H9 (cell line): ENCODE data around the gene ARHGAP40. TPM values are rescaled to one million over a fixed set of nuclear protein-coding genes. Genes with fewer than 3 reads are reported as not detected.
A peak's percentile ranks its signal among the peaks of the same experiment; 100 is the strongest.

ENCODE experiments used
- DNase-seq: peaks from one replicate; pipeline ENCODE4 v3.0.0-alpha.2; 2017
- H2AFZ ChIP-seq: one replicate; pipeline ENCODE4 v1.6.1; 2013; ENCODE audit warnings: mild to moderate bottlenecking, low read length, control low read depth, moderate library complexity
- H2AK5ac ChIP-seq: 2 replicates; pipeline ENCODE4 v1.6.1; 2013; ENCODE audit warnings: low read length, control low read depth, mixed read lengths; ENCODE audit not compliant: insufficient read length
- H2BK120ac ChIP-seq: one replicate; pipeline ENCODE4 v1.6.1; 2013; ENCODE audit warnings: low read depth, mild to moderate bottlenecking, low read length, control low read depth, inconsistent platforms; ENCODE audit not compliant: poor library complexity, severe bottlenecking
- H2BK12ac ChIP-seq: 2 replicates; pipeline ENCODE4 v1.6.1; 2013; ENCODE audit warnings: low read length, control low read depth, mixed read lengths, low read depth; ENCODE audit not compliant: insufficient read length
- H2BK15ac ChIP-seq: 2 replicates; pipeline ENCODE4 v1.6.1; 2013; ENCODE audit warnings: low read depth, low read length, control low read depth
- H2BK20ac ChIP-seq: one replicate; pipeline ENCODE4 v1.6.1; 2013; ENCODE audit warnings: low read depth, mild to moderate bottlenecking, low read length, control low read depth, inconsistent platforms; ENCODE audit not compliant: poor library complexity, severe bottlenecking
- H2BK5ac ChIP-seq: 2 replicates; pipeline ENCODE4 v1.6.1; 2013; ENCODE audit warnings: low read length, control low read depth, mixed read lengths; ENCODE audit not compliant: insufficient read length
- H3K14ac ChIP-seq: 2 replicates; pipeline ENCODE4 v1.6.1; 2013; ENCODE audit warnings: low read length, control low read depth; ENCODE audit not compliant: insufficient read depth
- H3K18ac ChIP-seq: 2 replicates; pipeline ENCODE4 v1.6.1; 2013; ENCODE audit warnings: low read depth, mild to moderate bottlenecking, mixed read lengths, low read length, control low read depth; ENCODE audit not compliant: insufficient read length
- H3K23ac ChIP-seq: 2 replicates; pipeline ENCODE4 v1.6.1; 2013; ENCODE audit warnings: low read length, control low read depth, mixed read lengths, low read depth; ENCODE audit not compliant: insufficient read length
- H3K23me2 ChIP-seq: 2 replicates; pipeline ENCODE4 v1.6.1; 2013; ENCODE audit warnings: low read depth, mild to moderate bottlenecking, mixed read lengths, low read length, control low read depth; ENCODE audit not compliant: insufficient read length, poor library complexity, severe bottlenecking
- H3K27ac ChIP-seq: 2 replicates; pipeline ENCODE4 v1.5.1; 2013; ENCODE audit warnings: low read length, control low read depth, mixed read lengths, low read depth; ENCODE audit not compliant: insufficient read length
- H3K27me3 ChIP-seq: 2 replicates; pipeline ENCODE4 v1.6.1; 2013; ENCODE audit warnings: low read length, control low read depth, inconsistent platforms; ENCODE audit not compliant: insufficient read depth
- H3K4ac ChIP-seq: 2 replicates; pipeline ENCODE4 v1.6.1; 2013; ENCODE audit warnings: low read depth, mild to moderate bottlenecking, control low read depth, inconsistent platforms, low read length, moderate library complexity
- H3K4me1 ChIP-seq: 2 replicates; pipeline ENCODE4 v1.6.1; 2013; ENCODE audit warnings: low read length, control low read depth, inconsistent platforms; ENCODE audit not compliant: insufficient read depth
- H3K4me2 ChIP-seq: 2 replicates; pipeline ENCODE4 v1.6.1; 2013; ENCODE audit warnings: low read length, control low read depth, mixed read lengths; ENCODE audit not compliant: insufficient read length, insufficient read depth
- H3K56ac ChIP-seq: 2 replicates; pipeline ENCODE4 v1.6.1; 2013; ENCODE audit warnings: low read depth, mild to moderate bottlenecking, mixed read lengths, low read length, control low read depth; ENCODE audit not compliant: insufficient read length
- H3K79me1 ChIP-seq: 2 replicates; pipeline ENCODE4 v1.6.1; 2013; ENCODE audit warnings: low read depth, mild to moderate bottlenecking, moderate library complexity, low read length, control low read depth, inconsistent platforms; ENCODE audit not compliant: insufficient read depth, poor library complexity, severe bottlenecking
- H3K79me2 ChIP-seq: 2 replicates; pipeline ENCODE4 v1.6.1; 2013; ENCODE audit warnings: low read length, control low read depth, inconsistent platforms; ENCODE audit not compliant: insufficient read depth
- H3K9ac ChIP-seq: 2 replicates; pipeline ENCODE4 v1.6.1; 2013; ENCODE audit warnings: low read length, control low read depth, mixed read lengths; ENCODE audit not compliant: insufficient read length; ENCODE audit errors: extremely low read depth
- H3K9me3 ChIP-seq: one replicate; pipeline ENCODE4 v1.6.1; 2013; ENCODE audit warnings: low read depth, low read length, inconsistent platforms; ENCODE audit not compliant: control insufficient read depth
- H3T11ph ChIP-seq: one replicate; pipeline ENCODE4 v1.6.1; 2013; ENCODE audit warnings: mild to moderate bottlenecking, low read length, control low read depth, inconsistent platforms
- H4K20me1 ChIP-seq: one replicate; pipeline ENCODE4 v1.6.1; 2013; ENCODE audit not compliant: control insufficient read depth, insufficient read length, insufficient read depth
- H4K5ac ChIP-seq: 2 replicates; pipeline ENCODE4 v1.6.1; 2013; ENCODE audit warnings: low read depth, mild to moderate bottlenecking, mixed read lengths, low read length, control low read depth; ENCODE audit not compliant: insufficient read length
- H4K8ac ChIP-seq: replicated peaks from 2 replicates; pipeline ENCODE4 v1.6.1; 2013; ENCODE audit warnings: low read length, control low read depth, mixed read lengths, low read depth; ENCODE audit not compliant: insufficient read length
- H4K91ac ChIP-seq: 2 replicates; pipeline ENCODE4 v1.6.1; 2013; ENCODE audit warnings: low read depth, mild to moderate bottlenecking, moderate library complexity, mixed read lengths, low read length, control low read depth; ENCODE audit not compliant: insufficient read length
- H3K27ac Mint-ChIP-seq, 3 experiments: 2 replicates in 2 of 3; 3 replicates in 1 of 3; pipeline ENCODE4 v1.8.0; 2020 to 2021; ENCODE audit warnings: mixed read lengths in 3 of 3, mild to moderate bottlenecking in 1 of 3, moderate library complexity in 1 of 3
- H3K27me3 Mint-ChIP-seq: 2 replicates; pipeline ENCODE4 v1.8.0; 2021; ENCODE audit warnings: low read depth, mild to moderate bottlenecking, moderate library complexity, mixed read lengths
- H3K36me3 Mint-ChIP-seq, 3 experiments: 2 replicates in 2 of 3; 3 replicates in 1 of 3; pipeline ENCODE4 v1.8.0; 2020 to 2021; ENCODE audit warnings: low read depth in 3 of 3, mixed read lengths in 3 of 3; ENCODE audit not compliant: insufficient read depth in 1 of 3
- H3K4me1 Mint-ChIP-seq, 2 experiments: 2 replicates each; pipeline ENCODE4 v1.8.0; 2020; ENCODE audit warnings: mixed read lengths in 2 of 2
- H3K4me3 Mint-ChIP-seq, 2 experiments: 2 replicates in 1 of 2; 3 replicates in 1 of 2; pipeline ENCODE4 v1.8.0; 2020 to 2021; ENCODE audit warnings: mild to moderate bottlenecking in 2 of 2, mixed read lengths in 2 of 2, moderate library complexity in 1 of 2
- H3K9me3 Mint-ChIP-seq, 2 experiments: 2 replicates in 1 of 2; 3 replicates in 1 of 2; pipeline ENCODE4 v1.8.0; 2020; ENCODE audit warnings: mild to moderate bottlenecking in 2 of 2, mixed read lengths in 2 of 2, moderate library complexity in 1 of 2
- WGBS: extraction: QIAGEN DNeasy Blood & Tissue Kit; methylation state at CpG from one replicate; pipeline ENCODE4 v1.1.7; 2013; ENCODE audit warnings: missing lambda C conversion rate, low lambda C conversion rate, mixed read lengths; ENCODE audit not compliant: insufficient read length; ENCODE audit errors: extremely low coverage; 5-methylcytosine and 5-hydroxymethylcytosine counted together
- total RNA-seq: library from RNA; stranded (reverse); gene quantifications from 2 replicates; pipeline ENCODE4 v1.2.1, GENCODE V29; 2021
- TF ChIP-seq, protein P1 (sequence below): fragments of 200-600 bp; sonication (generic); conservative IDR thresholded peaks from 3 replicates; pipeline ENCODE4 v1.8.0; 2021; ENCODE audit warnings: antibody characterized with exemption, mild to moderate bottlenecking

ARHGAP40 gene
- total RNA-seq, 1 experiment from 2014 or later, result 0.17 TPM

DNA sequence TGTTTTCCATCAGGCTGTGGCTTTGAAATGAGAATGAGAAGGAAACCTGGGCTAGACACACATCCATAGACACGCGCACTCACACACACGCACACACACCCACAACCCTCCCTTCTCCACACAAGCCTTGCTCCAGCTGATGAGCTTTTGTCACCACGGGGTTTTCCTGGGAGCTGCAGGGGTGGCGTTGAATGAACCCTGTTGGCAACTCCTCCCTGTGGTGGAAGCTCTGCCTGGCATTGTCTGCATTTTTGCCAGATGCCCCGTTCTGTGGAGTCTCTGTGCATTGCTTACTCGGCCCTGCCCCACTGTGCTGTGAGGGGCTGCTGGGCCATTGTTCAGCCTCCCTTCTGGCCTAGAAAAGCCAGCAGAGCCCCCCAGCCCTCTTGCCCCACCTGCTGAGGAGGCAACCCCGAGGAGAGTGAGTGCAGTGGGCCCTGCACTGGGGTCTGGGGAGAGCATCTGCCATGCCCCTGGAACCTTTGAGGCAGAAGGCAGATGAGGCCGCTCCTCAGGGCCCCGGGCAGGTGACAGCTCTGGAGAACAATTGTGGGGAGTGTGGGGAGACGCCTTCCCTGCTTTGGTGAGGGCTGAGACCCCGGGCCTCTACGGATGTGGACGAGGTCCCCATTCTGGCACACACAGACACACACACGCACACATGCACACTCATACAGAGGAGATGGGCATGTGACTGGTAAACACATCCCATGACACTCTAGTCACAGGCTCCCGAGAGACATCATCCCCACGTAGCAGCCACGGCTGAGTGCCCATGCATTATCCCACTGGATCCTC lies 10.7 kb upstream of the ARHGAP40 start:
- TF ChIP-seq, protein P1, sequence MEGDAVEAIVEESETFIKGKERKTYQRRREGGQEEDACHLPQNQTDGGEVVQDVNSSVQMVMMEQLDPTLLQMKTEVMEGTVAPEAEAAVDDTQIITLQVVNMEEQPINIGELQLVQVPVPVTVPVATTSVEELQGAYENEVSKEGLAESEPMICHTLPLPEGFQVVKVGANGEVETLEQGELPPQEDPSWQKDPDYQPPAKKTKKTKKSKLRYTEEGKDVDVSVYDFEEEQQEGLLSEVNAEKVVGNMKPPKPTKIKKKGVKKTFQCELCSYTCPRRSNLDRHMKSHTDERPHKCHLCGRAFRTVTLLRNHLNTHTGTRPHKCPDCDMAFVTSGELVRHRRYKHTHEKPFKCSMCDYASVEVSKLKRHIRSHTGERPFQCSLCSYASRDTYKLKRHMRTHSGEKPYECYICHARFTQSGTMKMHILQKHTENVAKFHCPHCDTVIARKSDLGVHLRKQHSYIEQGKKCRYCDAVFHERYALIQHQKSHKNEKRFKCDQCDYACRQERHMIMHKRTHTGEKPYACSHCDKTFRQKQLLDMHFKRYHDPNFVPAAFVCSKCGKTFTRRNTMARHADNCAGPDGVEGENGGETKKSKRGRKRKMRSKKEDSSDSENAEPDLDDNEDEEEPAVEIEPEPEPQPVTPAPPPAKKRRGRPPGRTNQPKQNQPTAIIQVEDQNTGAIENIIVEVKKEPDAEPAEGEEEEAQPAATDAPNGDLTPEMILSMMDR, result no peak
- Histone ChIP-seq H3K9me3 (no peaks in the 10 kb centered on the region), H4K5ac (no peak overlapping the region), H3K14ac (no peak overlapping the region), H3K23ac (no peak overlapping the region), H3K4me1 (no peaks in the 10 kb centered on the region), H3T11ph (no peak overlapping the region), H3K4ac (no peak overlapping the region), H2BK20ac (no peak overlapping the region), H3K79me1 (no peaks in the 10 kb centered on the region), H2BK120ac (no peak overlapping the region), H3K4me2 (no peak overlapping the region), H2BK15ac (no peak overlapping the region), H2BK12ac (no peak overlapping the region), H2AFZ (no peak overlapping the region), H4K20me1 (no peaks in the 10 kb centered on the region), H4K91ac (no peak overlapping the region), H3K9ac (no peak overlapping the region), H3K79me2 (no peaks in the 10 kb centered on the region), H3K18ac (no peak overlapping the region), H3K27me3 (no peaks in the 10 kb centered on the region), H2AK5ac (no peak overlapping the region), H4K8ac (no peak overlapping the region), H3K23me2 (no peaks in the 10 kb centered on the region), H3K56ac (no peak overlapping the region), H2BK5ac (no peak overlapping the region), H3K27ac (no peak overlapping the region)
- peaks cover 0 to 5% of the 10 kb centered on the region in 2 experiments; a peak in 3 of 4 replicates for H3K4me1 Mint-ChIP-seq
- no peak for DNase-seq
- no peaks in the 10 kb centered on the region for H3K36me3 Mint-ChIP-seq
- H3K27me3 Mint-ChIP-seq, result no peaks in the 10 kb centered on the region
- H3K4me3 Mint-ChIP-seq, result no peak overlapping the region
- WGBS, result no CpG with 5 or more reads among the region's 18 CpGs
- peak overlapping the region in 1 of 3 experiments; percentile 11; a peak in 1 of 7 replicates for H3K27ac Mint-ChIP-seq
- no peaks in the 10 kb centered on the region for H3K9me3 Mint-ChIP-seq
